GM21619 (cell line): ENCODE data around the gene ORC2.

Experiments
- ATAC-seq: cut with Tn5 transposase; IDR thresholded peaks from one replicate; pipeline ENCODE4 v1.9.1; 2021; ENCODE audit not compliant: unreplicated experiment

The ORC2 gene

DNA sequence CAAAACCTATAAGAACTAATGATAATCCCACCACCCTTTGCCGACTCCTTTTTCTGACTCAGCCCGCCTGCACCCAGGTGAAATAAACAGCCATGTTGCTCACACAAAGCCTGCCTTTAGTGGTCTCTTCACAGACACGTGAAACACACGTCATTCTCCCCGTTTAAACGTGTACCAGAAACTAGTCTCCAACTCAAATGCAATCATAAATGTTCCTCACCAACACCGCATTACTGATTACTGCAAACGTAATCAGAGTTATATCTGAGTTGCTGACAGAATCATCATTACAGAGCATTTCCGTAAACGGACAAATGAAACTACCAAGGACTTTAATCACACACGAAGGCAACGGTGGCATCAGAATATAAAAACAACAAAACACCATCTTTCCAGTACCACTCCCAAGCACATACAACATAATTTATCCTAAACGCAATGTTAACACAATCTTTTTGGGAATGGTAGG is 100.9 kb downstream of the ORC2 start:
- ATAC-seq = no peak

DNA sequence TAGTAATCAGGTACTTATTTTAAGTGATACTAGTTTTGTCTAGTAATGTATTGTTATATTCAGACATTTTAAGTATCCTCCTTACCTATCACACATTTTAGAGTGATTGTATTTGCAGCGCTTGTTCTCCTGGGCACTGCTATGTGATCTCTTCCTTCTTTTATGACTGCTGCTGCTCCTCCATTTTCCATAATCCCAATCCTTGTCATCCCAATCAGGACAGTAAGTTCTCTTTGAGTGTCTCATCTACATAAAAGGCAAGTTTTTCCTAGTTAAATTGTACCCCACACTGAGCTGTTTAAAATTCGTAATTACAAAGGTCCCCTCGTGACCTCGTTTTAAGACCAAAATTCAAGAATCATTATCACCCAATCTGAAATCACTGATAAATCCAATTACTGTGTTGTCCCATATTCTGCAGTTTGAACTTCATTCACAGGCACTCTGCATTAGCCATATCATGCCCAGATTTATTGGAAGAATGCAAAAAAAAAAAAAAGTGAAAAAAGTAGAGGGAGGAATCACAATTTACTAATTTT is 101.8 kb downstream of the ORC2 start:
- ATAC-seq = no peak

DNA sequence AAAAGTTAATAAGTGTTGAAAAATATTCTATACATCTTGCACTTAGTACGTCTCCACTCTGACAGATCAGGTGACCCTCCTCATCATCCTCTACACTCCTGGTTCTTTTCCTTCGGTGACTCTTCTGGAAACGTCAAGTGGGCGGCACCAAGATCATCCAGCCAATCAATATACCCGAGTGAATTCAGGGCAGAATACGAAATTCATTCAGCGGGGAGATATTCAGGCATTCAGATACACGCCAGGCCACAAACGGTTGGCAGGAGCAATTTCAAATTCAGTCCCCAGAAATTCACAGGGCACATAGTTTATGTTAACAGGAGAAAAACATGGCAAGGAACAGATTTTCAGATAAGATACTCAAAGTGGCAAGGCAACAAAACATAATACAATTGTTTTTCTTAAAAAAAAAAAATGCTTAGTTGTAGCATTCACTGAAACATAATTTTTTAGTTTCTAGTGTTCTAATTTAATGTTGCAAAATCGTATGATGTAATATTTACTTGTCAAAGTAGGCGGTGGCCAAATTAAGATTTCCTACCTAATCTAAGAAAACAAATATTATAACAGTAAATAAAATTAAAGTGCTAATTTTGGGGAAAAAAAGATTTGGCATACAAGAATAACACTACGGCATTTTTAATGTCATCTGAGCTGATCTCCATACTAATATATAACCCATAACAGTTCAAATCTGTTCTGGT is 103.2 kb downstream of the ORC2 start:
- no peak for ATAC-seq
